GM19328 (cell line): ENCODE data around the gene ZNF280A.
"Not testable (repeated sequence)": the region's sequence is repeated elsewhere in the genome, so short reads cannot be mapped to it uniquely, and the experiment has no call there.

Experiments
- ATAC-seq: cut with Tn5 transposase; IDR thresholded peaks from one replicate; pipeline ENCODE4 v1.9.1; 2021; ENCODE audit warnings: mild to moderate bottlenecking, moderate library complexity; ENCODE audit not compliant: unreplicated experiment

The ZNF280A gene

GRCh38 chr22:22513619-22514018 lies 6.5 kb downstream of the ZNF280A start:
- ATAC-seq, result no peak

- ATAC-seq, result no peak
Measured at GRCh38 chr22:22512951-22513350, 7.1 kb downstream of the ZNF280A start.

- not testable (repeated sequence) for ATAC-seq
Measured at GRCh38 chr22:22510833-22511232, 9.2 kb downstream of the ZNF280A start.

- ATAC-seq, result not testable (repeated sequence)
Measured at GRCh38 chr22:22509912-22510311, 10.2 kb downstream of the ZNF280A start.

- ATAC-seq, result peak; percentile 83
Measured at GRCh38 chr22:22508274-22509176, 11.5 kb downstream of the ZNF280A start, which contains the start of gene ZNF280B. Gene ZNF280B, minus strand, starts transcription at chr22:22508742. Its CDS starts 19,344 bp downstream, at chr22:22489398.

- ATAC-seq, result no peak
Measured at GRCh38 chr22:22507743-22508273, 12.3 kb downstream of the ZNF280A start.

GRCh38 chr22:22506736-22507135 lies 13.3 kb downstream of the ZNF280A start:
- ATAC-seq, result no peak

GRCh38 chr22:22498267-22498666 lies 21.8 kb downstream of the ZNF280A start:
- no peak for ATAC-seq

GRCh38 chr22:22491589-22491988 lies 28.5 kb downstream of the ZNF280A start:
- not testable (repeated sequence) for ATAC-seq

- no peak for ATAC-seq
Measured at GRCh38 chr22:22488736-22489135, 31.3 kb downstream of the ZNF280A start.

- no peak for ATAC-seq
Measured at GRCh38 chr22:22487869-22488597, 32.0 kb downstream of the ZNF280A start.

- ATAC-seq, result no peak
Measured at GRCh38 chr22:22487059-22487458, 33.0 kb downstream of the ZNF280A start.

GRCh38 chr22:22486132-22486899 lies 33.8 kb downstream of the ZNF280A start:
- ATAC-seq, result no peak

GRCh38 chr22:22485524-22485923 lies 34.5 kb downstream of the ZNF280A start:
- no peak for ATAC-seq

- ATAC-seq, result no peak
Measured at GRCh38 chr22:22484023-22484422, 36.0 kb downstream of the ZNF280A start.

GRCh38 chr22:22480940-22481339 lies 39.1 kb downstream of the ZNF280A start:
- no peak for ATAC-seq

GRCh38 chr22:22479999-22480532 lies 40.0 kb downstream of the ZNF280A start:
- ATAC-seq, result no peak

GRCh38 chr22:22479116-22479515 lies 41.0 kb downstream of the ZNF280A start:
- no peak for ATAC-seq

- ATAC-seq, result no peak
Measured at GRCh38 chr22:22478470-22478869, 41.6 kb downstream of the ZNF280A start.

GRCh38 chr22:22474733-22475132 lies 45.3 kb downstream of the ZNF280A start:
- no peak for ATAC-seq
